ENCODE data around the gene EZR.

EZR gene

DNA sequence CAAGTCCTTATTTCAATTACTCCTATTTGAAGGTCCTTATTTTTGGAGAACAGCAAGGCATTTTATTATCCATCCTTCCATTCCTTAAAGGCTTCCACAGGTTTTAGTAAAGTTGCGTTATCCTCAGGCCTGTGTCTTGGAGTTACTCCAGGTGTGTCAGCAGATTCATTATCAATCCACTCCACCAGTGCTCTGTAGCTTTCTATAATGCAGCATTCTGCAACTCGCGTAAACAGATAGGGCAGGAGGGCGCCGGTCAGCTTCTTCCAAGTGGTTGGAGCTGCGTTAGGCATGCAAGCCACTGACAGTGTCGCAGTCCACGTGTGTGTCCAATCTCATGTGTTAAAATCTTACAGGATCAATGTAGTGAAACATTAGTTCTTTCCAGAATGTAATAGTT is 93.5 kb downstream of the EZR start:
- DNase-seq (ENCODE audit: low spot score): no peak

DNA sequence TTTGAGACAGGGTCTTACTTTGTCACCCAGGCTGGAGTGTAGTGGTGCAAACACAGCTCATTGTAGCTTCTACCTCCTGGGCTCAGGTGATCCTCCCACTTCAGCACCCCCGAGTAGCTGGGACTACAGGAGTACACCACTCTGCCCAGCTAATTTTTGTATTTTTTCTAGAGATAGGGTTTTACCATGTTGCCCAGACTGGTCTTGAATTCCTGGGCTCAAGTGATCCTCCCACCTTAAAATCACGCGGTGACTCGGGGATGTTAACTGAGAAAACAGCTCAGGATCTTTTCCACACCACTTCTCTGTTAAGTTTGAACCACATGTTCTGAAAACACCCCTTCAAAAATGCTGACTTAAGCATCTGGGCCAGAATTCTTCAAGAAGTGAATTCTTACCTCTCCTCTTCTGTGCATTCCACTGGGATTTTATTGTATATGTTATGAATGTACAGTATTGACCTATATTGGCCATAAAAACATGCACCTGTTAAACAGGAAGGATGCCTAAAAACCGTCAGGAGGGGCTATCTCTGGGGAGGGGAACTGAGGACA is 96.9 kb downstream of the EZR start:
- no peak for DNase-seq (ENCODE audit: low spot score)

DNA sequence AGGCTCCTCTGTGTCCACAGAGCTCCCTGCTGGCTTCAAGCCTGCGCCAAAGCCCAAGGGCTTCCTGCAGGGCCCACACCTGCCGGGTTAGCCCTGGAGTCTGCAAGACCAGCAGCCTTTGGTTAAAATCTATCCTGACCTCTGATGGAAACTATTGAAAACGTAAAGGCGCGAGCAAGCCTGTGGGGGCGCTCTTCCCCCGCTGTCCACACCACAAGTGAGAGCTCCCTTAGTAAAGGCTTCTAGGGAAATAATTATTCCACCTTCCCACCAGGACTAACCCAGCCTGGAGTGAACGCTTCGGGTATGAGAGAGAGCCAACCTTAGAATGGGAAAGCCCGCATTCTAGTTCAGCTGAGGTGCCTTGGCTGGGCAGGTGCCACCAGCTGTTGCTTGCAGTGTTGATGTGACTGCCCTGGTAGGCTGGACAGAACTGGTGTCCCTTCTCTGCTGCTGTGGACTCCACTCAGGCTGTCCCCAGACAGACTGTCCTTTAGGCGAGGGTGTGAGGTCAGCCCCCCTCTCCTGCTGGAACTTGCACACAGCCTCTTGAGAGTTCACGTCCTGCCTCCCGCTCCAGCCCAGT is 100.6 kb downstream of the EZR start:
- peak; percentile 89 for DNase-seq (ENCODE audit: low spot score)

DNA sequence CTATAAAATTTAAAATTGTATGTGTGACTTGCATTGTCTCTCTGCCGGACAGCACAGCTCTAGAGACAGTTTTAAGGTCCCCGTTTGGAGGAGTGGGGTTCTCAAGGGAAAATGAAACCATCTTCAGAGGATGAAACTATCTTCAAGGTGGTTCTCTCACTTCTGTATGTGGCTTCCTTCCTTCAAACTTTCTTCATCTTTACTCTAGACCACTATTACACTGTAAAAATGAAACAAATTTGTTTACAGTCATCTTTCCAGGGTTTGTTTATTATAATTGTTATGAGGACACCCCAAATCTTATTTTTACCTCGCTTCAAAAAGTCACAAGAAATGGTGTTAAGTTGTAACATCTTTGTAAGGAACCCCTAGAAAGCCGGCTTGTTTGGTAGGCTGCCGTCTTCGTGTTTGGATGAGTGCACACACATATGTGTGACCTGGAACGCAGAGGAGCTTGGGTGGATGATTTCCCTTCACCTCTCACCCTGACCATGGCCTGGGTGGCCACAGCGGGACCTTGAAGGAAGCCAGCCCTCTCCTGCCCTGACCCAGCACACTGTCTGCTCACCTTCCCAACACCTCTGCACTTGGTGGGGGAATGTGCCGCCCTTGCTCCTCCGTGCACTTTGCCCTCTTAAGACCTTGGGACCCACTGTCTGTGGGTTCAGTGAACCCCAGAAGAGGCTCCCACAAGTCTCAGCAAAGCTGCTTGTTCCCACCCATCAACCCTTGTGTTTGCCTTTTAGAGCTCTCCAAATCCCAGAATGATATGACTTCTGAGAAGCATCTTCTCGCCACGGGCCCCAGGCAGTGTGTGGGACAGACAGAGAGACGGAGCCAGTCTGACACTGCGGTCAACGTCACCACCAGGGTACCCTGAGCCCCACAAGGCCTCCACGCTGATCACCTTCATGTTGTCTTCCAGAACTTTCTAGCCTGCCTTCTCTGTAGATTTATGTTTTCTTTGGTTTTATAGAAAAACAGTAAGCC is 101.5 kb downstream of the EZR start:
- DNase-seq (ENCODE audit: low spot score): no peak
